HG03097 (cell line): ENCODE data around the gene IMPG1.
"Not testable (repeated sequence)": the region's sequence is repeated elsewhere in the genome, so short reads cannot be mapped to it uniquely, and the experiment has no call there.

Experiments used
- ATAC-seq: cut with Tn5 transposase; IDR thresholded peaks from one replicate; pipeline ENCODE4 v1.9.1; 2021; ENCODE audit not compliant: unreplicated experiment, low FRiP score

IMPG1 gene

DNA sequence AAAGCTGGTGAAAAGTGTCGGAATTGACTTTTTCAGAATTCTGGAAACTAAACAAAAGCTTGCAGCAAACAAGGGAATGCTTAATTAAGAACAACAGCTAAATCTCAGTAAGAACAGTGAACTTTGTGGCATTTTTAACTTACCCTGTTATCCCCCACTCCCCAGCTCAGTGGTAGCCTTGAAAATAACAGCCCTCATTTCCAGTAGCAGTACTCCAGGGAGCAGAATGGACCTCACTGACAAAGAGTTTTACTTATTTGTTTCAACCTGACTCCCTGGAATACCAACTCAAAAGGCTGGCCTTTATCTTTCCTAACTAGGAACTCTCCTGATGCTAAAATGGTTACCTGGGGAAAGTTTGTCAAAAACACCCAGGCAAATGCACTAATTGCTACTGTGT lies 108.9 kb downstream of the IMPG1 start:
- no peak for ATAC-seq

DNA sequence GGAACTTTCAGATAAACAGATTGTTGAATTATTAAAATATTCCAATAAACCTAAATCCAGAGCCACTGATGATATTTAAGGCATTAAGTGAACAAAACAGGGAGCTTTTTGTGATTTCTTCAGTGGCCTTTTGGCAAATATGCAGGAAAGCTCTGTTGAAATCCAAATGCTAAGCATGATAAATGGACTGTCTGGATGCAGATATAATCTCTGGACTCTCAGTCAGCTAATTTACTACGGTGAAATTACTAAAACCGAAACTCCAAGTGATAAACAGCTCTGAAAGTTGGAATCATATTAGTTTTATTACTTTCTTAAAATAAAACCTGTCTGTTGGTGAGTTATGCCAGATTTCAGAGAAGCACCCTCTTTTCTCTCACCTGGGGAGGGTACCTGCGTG lies 120.3 kb downstream of the IMPG1 start:
- no peak for ATAC-seq

DNA sequence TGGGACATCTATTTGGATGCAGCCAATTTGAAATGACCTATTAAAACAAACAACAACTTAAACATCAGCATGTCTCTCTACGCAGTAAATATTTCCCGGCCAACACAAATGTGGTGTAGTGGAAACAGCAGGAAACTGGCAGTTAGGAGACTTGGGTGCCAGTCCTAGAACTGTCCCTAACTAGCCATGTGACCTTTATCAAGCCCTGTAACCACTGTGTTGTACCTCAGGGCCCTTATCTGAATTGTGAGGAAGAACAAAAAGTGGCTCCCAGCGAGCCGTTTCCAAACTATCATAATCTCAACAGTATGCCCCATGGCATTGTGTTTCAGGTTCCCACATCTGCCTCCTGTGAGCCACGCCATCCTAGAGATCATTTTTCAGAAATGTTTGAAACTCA lies 124.5 kb downstream of the IMPG1 start:
- ATAC-seq, result no peak

DNA sequence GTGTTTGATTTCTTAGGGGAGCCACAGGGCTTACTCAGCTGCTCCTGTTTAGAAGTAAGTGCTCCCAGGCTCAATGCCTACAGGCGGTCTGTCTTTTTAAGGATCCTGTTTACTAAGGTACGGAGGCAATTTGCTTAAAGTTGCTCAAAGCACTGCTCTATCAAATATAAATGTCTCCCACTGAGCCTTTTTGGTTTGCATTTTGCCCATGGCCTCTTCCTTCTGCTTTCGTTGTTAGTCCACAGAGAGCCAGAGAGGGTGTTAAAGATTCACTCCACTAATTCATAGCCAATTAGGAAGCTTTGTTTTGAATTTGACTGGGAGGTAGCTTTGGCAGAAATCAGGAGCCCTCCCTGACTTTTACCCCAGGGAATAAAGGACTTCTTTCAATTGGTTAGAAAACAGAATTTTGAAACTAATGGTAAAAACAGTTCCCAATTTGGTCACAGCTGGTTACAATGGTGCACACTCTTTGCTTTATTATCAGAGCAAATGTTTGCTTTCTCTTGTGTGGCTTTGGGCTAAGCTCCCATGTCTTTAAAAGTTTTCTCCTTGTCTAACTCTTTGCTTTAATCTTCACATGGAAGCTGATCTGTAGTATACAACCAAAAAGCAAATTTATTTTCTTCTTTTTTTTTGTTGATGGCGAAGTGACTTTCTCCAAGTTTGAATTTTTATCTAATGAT lies 126.2 kb downstream of the IMPG1 start:
- no peak for ATAC-seq

DNA sequence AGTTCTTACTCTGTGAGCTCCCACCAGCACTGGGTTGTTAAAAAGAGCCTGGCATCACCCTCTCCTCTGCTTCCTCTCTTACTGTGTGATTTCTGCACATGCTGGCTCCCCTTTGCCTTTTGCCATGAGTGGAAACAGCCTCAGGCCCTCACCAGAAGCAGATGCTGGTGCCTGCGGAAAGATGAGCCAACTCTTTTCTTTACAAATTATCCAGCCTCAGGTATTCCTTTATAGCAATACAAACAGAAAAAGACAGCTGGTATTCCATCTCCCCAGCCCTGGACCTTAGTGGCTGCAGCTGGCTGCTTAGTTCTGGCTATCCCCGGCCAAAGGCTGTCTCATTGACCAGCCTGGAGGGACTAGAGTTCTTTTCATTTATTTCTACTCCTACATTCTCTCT lies 129.1 kb downstream of the IMPG1 start:
- no peak for ATAC-seq

DNA sequence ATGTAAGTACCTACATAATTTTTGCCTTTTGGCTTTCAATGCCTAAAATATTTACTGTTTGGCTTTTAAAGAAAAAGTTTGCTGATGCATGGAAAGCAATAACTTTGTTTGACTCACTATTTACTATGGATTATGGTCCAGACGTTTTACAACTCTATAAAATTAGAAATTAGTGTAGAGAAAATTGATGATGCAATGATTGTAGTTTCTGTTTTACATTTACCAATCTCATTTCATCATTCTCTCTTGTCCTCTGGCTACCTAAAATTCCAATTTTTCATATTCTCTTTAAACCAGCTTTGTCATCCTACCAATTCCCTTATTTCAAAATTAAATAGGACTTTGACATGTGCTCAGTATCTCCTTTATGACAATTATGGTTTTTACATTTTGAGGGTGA lies 131.0 kb downstream of the IMPG1 start:
- no peak for ATAC-seq

DNA sequence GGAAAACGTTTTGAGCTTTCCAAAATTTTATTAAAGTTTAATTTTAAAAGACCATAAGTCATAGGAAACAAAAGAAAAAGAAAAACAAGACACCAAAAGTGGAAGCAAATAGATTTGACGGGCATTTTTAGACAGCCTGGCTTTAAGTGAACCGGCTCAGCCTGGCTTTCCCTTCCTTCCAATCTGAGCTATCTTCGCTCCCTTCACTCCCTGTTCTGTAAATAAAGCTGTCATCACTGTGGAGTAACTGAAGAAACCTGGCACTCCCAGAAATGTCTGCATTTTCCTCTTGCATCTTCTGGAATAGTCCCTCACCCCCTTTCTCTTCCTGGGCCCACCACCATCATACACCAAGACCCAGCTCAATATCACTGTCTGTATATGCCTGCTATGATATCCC lies 131.9 kb downstream of the IMPG1 start:
- ATAC-seq, result no peak

DNA sequence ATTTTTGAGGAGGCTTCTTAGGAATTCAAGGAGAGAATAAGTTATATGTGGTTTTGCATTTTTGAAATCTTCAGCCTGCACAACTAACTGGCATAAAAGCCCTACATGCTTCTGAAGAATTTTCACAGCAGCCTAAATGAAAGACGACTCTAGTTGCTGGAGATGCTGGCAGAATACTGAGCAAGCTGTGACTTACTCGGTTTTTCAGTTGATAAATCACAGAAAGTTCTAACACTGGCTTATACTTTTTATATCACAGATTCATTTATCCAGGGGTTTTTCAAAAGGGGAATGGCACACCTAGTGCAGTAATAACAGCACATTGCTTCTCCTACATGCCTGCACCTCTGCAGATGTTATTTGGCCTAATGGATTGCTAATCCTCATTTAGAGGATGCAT lies 134.6 kb downstream of the IMPG1 start:
- no peak for ATAC-seq

DNA sequence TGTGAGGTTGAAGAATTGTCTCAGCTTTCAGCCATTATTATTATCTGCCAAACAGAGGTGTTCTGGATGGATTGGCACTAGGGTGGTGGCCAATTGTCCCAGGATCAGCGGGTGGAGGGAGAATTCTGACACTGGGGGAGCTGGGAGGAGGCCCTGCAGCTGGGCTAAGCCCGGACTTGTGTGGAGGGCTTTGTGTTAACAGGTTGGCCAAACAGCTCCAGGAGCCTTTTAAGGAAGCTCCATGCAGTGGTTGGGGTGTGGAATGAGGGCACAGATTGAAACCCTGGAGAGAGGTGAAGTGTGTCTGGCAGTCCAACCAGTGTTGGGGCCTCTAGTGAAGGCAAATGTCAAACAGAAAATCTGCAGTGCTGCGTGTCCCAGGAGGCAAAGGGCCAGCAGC lies 135.8 kb downstream of the IMPG1 start:
- ATAC-seq, result no peak

DNA sequence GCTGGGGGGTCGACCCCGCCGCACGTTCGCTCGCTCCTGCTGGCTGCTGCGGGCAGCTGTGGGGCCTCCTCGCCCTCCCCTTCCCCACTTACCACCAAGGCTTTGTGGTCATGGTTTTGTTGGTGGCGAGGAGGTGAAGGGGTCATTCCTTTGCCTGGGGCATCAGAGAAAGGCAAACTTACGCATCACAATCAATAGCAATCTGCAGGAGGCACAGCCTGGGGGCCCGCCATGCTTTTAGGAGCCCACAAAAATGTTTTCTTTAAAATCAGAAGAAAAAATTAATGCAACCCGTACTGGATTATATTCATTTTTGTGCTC lies 137.0 kb downstream of the IMPG1 start:
- peak; percentile 6 for ATAC-seq

DNA sequence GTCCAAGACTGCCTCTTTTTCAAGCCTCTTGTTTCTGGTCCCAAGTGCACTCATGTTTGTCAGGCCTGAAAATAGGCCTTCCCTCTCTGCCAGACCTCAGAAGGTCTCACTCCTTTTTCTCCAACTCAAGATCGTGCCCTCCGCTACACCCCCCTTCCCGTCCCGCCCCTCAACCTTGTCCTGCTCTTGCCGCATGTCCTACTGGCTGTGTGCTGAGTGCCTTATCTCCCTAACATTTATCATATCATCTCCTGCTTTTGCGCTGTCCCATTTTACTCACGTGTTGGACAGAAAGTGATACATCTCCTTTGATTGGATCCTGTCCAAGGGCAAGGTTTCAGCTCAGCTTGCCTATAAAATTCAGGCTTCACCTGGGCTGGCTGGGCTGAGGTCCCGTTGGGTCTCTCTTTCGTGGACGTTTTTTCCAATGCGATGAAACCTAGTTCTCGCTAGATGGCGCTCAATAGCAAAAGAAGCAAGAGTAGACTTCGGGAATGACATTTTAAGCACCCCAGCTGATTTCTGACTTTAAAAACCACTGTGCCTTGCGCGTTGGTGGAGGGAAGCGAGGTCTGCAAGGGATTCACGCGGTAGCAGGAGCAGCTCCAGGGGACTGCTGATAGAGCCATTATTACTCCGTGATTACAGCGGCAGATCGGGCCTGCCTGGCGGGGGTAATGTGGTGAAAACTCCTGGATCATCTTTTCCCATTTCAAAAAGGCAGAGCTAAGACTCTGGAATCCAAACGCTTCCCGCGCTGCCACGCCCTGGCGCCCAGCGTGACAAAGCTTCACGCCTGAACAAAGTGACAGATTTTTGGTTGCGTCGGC lies 137.6 kb downstream of the IMPG1 start:
- peak; percentile 72 for ATAC-seq

DNA sequence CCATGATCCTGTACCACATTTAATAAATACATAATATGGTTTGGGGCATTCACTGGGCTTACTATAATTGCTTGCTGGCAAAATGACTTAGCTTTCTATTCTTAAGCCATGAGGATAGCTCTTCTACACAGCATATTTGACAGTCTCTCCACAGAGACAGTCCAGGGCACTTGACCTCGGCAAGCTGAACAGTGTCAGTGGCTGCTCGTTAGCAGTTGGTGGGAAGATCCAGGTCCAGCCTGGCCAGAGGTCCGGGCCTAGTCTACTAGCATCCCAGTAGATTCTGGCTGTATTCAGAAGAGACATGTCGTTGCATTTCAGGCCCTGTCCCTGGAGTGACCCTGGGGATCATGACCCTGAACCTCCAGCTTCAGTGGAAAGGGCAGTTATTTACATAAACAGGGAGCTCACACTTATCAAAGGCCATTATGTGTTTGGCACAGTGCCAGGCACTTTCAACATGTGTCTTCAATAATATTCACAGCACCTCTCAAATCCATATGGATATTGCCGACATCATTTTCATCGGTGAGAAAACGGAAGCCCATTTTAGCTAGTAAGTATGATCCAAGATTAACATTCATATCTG lies 139.0 kb downstream of the IMPG1 start:
- no peak for ATAC-seq

DNA sequence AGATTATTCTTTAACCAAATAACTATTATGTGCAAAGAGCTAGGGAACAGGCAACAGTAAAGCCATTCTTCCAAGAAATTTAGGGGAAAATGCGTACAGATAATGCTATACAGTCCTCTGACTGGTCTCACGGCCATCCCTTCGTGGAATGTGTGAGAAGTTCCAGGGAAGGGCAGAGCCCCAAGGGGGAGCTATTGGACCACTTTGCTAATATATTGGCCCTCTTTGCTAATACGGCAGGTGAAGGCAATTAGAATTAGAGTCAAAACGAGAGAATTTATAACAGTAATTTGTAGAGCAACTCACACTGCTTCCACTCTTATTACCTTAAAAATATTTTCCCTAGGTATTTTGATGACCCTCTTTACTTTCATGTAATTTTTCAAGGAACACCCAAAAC lies 140.4 kb downstream of the IMPG1 start:
- no peak for ATAC-seq

DNA sequence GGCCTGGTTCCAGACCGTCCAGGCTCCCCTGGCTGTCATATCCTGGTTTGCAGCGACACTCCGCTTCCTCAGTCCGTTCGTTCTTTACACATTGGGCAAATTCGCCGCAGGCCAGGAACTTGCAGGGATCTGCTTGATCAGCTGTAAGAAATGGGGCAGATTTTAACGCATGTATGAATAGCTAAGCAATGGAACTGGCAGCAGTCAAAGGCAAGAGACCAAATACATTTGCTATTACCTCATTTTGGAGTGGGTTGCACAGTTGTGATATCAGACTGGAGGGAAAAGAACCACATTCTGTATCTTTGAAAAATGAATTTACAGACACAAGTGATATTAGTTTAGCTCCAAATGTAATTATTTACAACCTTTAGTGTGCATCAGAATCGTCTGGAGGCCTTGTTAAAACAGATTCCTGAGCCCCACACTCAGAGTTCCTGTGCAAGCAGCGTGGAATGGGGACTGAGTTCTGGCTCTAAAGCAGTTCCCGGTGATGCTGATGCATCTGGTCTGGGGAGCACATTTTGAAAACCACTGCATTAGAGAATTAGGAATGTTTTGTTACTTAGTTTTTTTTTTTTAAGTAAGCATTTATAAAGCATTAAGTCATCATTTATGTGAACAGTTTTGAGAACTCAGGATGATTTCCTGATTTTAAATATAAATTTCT lies 141.3 kb downstream of the IMPG1 start:
- no peak for ATAC-seq

DNA sequence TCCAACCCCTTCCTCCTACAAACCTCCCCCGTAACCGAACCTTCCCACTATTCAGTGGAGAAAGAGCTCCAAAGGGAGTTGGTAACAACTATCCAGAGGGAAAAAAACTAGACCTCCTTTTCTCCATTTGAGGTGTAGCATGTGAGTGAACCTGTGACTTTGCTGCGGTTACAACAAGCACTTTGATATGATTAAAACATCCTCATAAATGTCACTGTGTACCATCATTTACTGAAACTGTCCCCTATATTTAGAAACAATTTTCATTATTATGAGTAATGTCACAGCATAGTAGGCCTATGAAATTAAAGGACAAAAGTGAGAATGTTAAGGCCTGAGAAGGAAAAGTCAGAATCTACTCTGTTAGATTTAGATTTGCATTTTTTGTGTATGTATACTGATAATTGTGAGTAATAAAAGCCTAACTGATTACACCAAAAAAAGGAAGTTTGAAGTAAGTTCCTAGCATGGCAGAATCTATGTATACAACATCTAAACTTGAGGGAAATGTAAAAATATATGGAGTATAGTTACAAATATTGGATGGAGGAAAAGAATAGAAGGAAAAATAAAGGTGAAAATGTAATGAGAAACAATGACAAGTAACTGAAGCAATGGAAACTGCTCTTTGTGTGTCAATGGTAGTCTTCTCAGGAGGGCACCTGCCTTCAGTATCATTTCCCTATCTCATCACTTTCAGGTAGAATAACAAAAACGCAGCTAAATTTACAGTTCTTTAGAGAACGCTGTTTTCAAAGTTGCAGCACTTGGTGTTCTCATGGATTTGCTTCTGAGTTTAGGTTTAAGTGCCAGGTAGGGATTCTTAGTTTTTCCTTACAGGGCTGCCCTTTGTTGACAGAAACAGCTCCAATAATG lies 145.9 kb downstream of the IMPG1 start:
- no peak for ATAC-seq

DNA sequence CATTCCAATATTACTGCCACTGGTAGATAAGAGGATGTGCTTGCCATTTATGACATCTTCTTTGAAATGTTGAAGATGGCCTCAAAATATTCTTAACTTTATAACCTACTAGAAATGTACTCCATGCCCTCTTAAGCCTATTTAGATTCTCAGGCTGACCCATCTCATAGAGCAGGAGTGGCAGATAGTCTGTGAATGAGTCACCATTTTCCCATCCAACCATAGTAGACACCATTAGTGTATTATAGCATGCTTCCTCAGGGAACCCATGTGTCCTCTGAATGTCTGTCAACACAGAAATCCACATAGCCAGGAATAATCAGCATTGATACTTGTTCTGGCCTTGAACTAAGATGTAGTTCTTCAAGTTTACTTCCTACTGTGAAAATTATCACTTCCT lies 150.2 kb downstream of the IMPG1 start:
- ATAC-seq, result no peak

DNA sequence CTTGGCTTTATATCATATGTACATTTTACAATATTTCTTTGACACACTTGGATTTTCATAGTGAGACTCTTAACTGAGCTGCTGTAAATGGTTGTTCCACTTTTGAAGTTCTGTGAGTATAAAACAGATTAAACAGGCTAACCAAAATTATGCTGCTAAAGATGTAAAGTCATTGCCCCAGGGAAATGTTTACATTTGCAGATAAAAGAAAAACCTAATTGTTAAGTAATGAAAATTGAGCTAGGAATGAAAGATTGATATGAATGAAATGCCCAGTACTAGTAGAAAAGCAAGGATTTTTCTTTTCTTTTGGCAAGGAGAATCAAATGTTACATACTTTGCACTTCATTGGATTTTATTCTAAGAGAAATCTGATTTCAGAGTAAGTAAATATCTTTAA lies 159.4 kb downstream of the IMPG1 start:
- ATAC-seq, result no peak

DNA sequence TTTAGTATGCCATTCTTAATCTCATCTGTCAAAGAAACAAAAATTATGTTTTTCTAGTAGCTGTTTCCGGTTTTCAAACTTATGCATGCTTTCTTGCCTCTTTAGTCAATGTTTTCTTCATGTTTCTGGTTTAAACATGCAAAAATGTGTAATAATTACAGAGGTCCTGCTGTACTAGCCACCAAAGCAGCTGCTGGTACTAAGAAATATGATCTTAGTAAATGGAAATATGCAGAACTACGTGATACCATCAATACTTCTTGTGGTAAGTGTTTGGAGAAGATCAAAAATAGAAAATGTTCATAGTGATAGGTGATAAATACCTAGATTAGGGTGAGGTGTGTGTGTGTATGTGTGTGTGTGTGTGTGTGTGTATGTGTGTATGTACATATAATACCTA lies 165.0 kb downstream of the IMPG1 start:
- no peak for ATAC-seq

DNA sequence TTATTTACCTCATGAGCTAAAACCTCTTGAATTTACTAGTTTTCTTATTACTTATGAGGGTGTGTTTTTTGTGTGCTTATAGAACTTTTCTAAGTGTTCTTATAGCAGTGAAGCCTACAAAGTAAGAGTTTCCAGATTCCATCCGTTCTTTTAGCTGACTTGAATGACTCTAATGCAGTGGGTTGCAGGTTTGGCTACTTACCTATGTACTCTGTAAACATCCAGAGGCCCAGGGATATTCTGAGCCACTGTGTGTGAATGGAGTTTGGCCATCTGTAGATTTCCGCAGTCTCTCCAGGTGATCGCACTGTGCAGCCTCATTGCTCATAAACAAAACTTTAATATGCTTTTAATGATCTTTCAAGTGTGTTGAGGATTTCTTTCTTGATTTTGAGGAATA lies 165.6 kb downstream of the IMPG1 start:
- ATAC-seq, result no peak

DNA sequence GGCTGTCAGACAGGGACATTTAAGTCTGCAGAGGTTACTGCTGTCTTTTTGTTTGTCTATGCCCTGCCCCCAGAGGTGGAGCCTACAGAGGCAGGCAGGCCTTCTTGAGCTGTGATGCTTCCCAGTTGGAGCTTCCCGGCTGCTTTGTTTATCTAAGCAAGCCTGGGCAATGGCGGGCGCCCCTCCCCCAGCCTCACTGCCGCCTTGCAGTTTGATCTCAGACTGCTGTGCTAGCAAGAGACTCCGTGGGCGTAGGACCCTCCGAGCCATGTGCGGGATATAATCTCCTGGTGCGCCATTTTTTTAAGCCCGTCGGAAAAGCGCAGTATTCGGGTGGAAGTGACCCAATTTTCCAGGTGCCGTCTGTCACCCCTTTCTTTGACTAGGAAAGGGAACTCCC lies 167.3 kb downstream of the IMPG1 start:
- not testable (repeated sequence) for ATAC-seq

DNA sequence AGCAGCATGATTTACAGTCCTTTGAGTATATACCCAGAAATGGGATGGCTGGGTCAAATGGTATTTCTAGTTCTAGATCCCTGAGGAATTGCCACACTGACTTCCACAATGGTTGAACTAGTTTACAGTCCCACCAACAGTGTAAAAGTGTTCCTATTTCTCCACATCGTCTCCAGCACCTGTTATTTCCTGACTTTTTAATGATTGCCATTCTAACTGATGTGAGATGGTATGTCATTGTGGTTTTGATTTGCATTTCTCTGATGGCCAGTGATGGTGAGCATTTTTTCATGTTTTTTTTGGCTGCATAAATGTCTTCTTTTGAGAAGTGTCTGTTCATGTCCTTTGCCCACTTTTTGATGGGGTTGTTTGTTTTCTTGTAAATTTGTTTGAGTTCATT lies 172.2 kb downstream of the IMPG1 start:
- ATAC-seq, result not testable (repeated sequence)
